ENCODE measurements around the gene ATP2A1. TPM values are rescaled to one million over a fixed set of nuclear protein-coding genes. Genes with fewer than 3 reads are reported as not detected.

Gene ATP2A1
- total and polyA plus RNA-seq, 2 of the 13 experiments (the other 11 are each of a cell fraction or from before 2014, with no cell fraction given) = 3.2 to 12.5 TPM

GRCh38 chr16:28925386-28926228 lies 47.3 kb downstream of the ATP2A1 start (continued):
- TF ChIP-seq ZNF510 (CRISPR knock-in tag; IDR thresholded peaks at IDR 0.05; ENCODE audit: low read depth) (no peak), THAP7 (CRISPR knock-in tag; IDR thresholded peaks at IDR 0.05) (no peak; the same call in 1 of the 2 replicates), AKNA (CRISPR knock-in tag; IDR thresholded peaks at IDR 0.05; ENCODE audit: borderline replicate concordance) (no peak), GPBP1L1 (CRISPR knock-in tag; IDR thresholded peaks at IDR 0.05) (no peak), KDM3A (CRISPR knock-in tag; IDR thresholded peaks at IDR 0.05; ENCODE audit: low read depth) (0 out of 2 replicates have a peak, but pooled peaks have one; percentile 34), HNF1A (IDR thresholded peaks at IDR 0.05; ENCODE audit: low read depth) (no peak), HNF1A (CRISPR knock-in tag; IDR thresholded peaks at IDR 0.05; ENCODE audit: borderline replicate concordance) (no peak), CREM (IDR thresholded peaks at IDR 0.05) (0 out of 2 replicates have a peak, but pooled peaks have one; percentile 9), CREM (CRISPR knock-in tag; IDR thresholded peaks at IDR 0.05) (no peak), ZNF232 (CRISPR knock-in tag; IDR thresholded peaks at IDR 0.05; ENCODE audit: borderline replicate concordance) (peak; percentile 59; the same call in 1 of the 2 replicates), CC2D1A (CRISPR knock-in tag; IDR thresholded peaks at IDR 0.05) (no peak), ZGPAT (CRISPR knock-in tag; IDR thresholded peaks at IDR 0.05) (peak; percentile 33; the same call in 1 of the 2 replicates), THAP8 (CRISPR knock-in tag; IDR thresholded peaks at IDR 0.05; ENCODE audit: borderline replicate concordance) (no peak), ZNF678 (CRISPR knock-in tag; IDR thresholded peaks at IDR 0.05) (no peak)

Data from HepG2 (cell line).